Anterior cingulate cortex (tissue), 58 donors: Measurements from ENCODE around the gene GINS1.
A peak's percentile ranks its signal among the peaks of the same experiment; 100 is the strongest.

Source experiments
- DNase-seq, 58 donors: peaks; one replicate each; lab custom pipeline; 2025; lab: John Stamatoyannopoulos, UW

The GINS1 gene

GRCh38 chr20:25490656-25491445 lies 83.4 kb downstream of the GINS1 start:
- no peak for DNase-seq

- DNase-seq, result no peak
Measured at GRCh38 chr20:25491446-25492038, 84.1 kb downstream of the GINS1 start.

- no peak for DNase-seq
Measured at GRCh38 chr20:25493137-25493536, 85.7 kb downstream of the GINS1 start.

GRCh38 chr20:25493748-25494505 lies 86.5 kb downstream of the GINS1 start:
- DNase-seq, result no peak

- DNase-seq, result no peak
Measured at GRCh38 chr20:25494506-25495188, 87.2 kb downstream of the GINS1 start.

GRCh38 chr20:25495189-25495824 lies 87.8 kb downstream of the GINS1 start:
- peak in 2 of 58 donors; percentile 12 to 20 for DNase-seq

- DNase-seq, result no peak
Measured at GRCh38 chr20:25496165-25496967, 88.9 kb downstream of the GINS1 start.

GRCh38 chr20:25496968-25497401 lies 89.5 kb downstream of the GINS1 start:
- DNase-seq, result no peak

- no peak for DNase-seq
Measured at GRCh38 chr20:25497586-25498279, 90.3 kb downstream of the GINS1 start.
